Measurements from ENCODE around the gene SPOP. TPM values are rescaled to one million over a fixed set of nuclear protein-coding genes. Genes with fewer than 3 reads are reported as not detected.

Gene SPOP
- total RNA-seq, 1 experiment from 2014 or later: 58.0 TPM

GRCh38 chr17:49634485-49634860 lies 43.4 kb downstream of the SPOP start:
- in situ Hi-C loops (cut with HindIII; ENCODE audit: low pct_unique_long_range_greater_than_20kb, low sequenced_read_pairs) (no loop called here), intact Hi-C loops (cut with micrococcal nuclease; ENCODE audit: unreplicated experiment) (no loop called here)
- Histone ChIP-seq H3K9me3 (ENCODE audit: control insufficient read depth, insufficient read depth, low read depth, low read length) (no peaks in the 10 kb centered on the region), H3K36me3 (ENCODE audit: control insufficient read depth, insufficient read depth, low read length) (no peaks in the 10 kb centered on the region), H3K27ac (ENCODE audit: low read length) (no peak overlapping the region), H3K27me3 (ENCODE audit: control insufficient read depth, insufficient read depth, low read length) (no peaks in the 10 kb centered on the region), H3K4me3 (ENCODE audit: low read depth in 2 of 2, low read length in 2 of 2) (no peak overlapping the region), H3K4me1 (ENCODE audit: control insufficient read depth, insufficient read depth, low read length) (no peaks in the 10 kb centered on the region)
- ChIA-PET POLR2A (interaction anchor here (0.6 to 0.7 kb wide), 2 partner anchors 12 to 155 kb away, joined by 3 to 9 read pairs; no protein-coding TSS in a partner anchor), CTCF (no interaction called here)
- no TSS peak for BruUV-seq (replicated peaks)
- ATAC-seq (no peak), DNase-seq (ENCODE audit: low read depth, low spot score) (no peak)
- TF ChIP-seq TCF7L2 (IDR thresholded peaks at IDR 0.05; ENCODE audit: low read depth, low read length): no peak
- no peak for TF ChIP-seq REST (IDR thresholded peaks at IDR 0.05; ENCODE audit: insufficient read depth in 1 of 2, low read depth in 2 of 2, low read length in 1 of 2)
- TF ChIP-seq SIN3A (IDR thresholded peaks at IDR 0.05; ENCODE audit: borderline replicate concordance, insufficient read depth, low read depth, low read length): no peak
- no peak for TF ChIP-seq CTCF (IDR thresholded peaks at IDR 0.05)
- TF ChIP-seq POLR2AphosphoS5 (IDR thresholded peaks at IDR 0.05; ENCODE audit: low read depth, low read length): no peak

GRCh38 chr17:49633762-49634484 lies 44.0 kb downstream of the SPOP start:
- CTCF ChIA-PET: no interaction called here
- H3K36me3 ChIP-seq (ENCODE audit: control insufficient read depth, insufficient read depth, low read length): no peaks in the 10 kb centered on the region
- no peaks in the 10 kb centered on the region for H3K4me1 ChIP-seq (ENCODE audit: control insufficient read depth, insufficient read depth, low read length)
- BruUV-seq (replicated peaks): no TSS peak
- H3K4me3 ChIP-seq (ENCODE audit: low read depth in 2 of 2, low read length in 2 of 2): no peak overlapping the region
- DNase-seq (ENCODE audit: low read depth, low spot score) (no peak), ATAC-seq (no peak)
- intact Hi-C loops (cut with micrococcal nuclease; ENCODE audit: unreplicated experiment) (no loop called here), in situ Hi-C loops (cut with HindIII; ENCODE audit: low pct_unique_long_range_greater_than_20kb, low sequenced_read_pairs) (no loop called here)
- H3K27ac ChIP-seq (ENCODE audit: low read length): no peak overlapping the region
- POLR2A ChIA-PET: interaction anchor here (0.7 kb wide), 1 partner anchor 13 kb away, joined by 9 read pairs; no protein-coding TSS in a partner anchor
- TF ChIP-seq CTCF (IDR thresholded peaks at IDR 0.05) (no peak), TCF7L2 (IDR thresholded peaks at IDR 0.05; ENCODE audit: low read depth, low read length) (no peak), POLR2AphosphoS5 (IDR thresholded peaks at IDR 0.05; ENCODE audit: low read depth, low read length) (no peak), REST (IDR thresholded peaks at IDR 0.05; ENCODE audit: insufficient read depth in 1 of 2, low read depth in 2 of 2, low read length in 1 of 2) (no peak), SIN3A (IDR thresholded peaks at IDR 0.05; ENCODE audit: borderline replicate concordance, insufficient read depth, low read depth, low read length) (no peak)
- H3K9me3 ChIP-seq (ENCODE audit: control insufficient read depth, insufficient read depth, low read depth, low read length): no peaks in the 10 kb centered on the region
- H3K27me3 ChIP-seq (ENCODE audit: control insufficient read depth, insufficient read depth, low read length): no peaks in the 10 kb centered on the region
